Suprapubic skin (tissue), 4 donors: ENCODE data around the gene IFNLR1. TPM values are rescaled to one million over a fixed set of nuclear protein-coding genes. Genes with fewer than 3 reads are reported as not detected.

Experiments used
- DNase-seq, 2 donors: peaks; one replicate each; pipeline ENCODE4 v3.0.0-alpha.2; 2019; ENCODE audit warnings: low spot score in 2 of 2
- H3K27ac ChIP-seq: fragments of 200-600 bp; sonication (generic); one replicate; pipeline ENCODE4 v1.5.1; 2019
- H3K27me3 ChIP-seq: fragments of 200-600 bp; sonication (generic); one replicate; pipeline ENCODE4 v1.5.1; 2019
- H3K36me3 ChIP-seq: fragments of 200-600 bp; sonication (generic); one replicate; pipeline ENCODE4 v1.5.1; 2019
- H3K4me1 ChIP-seq: fragments of 200-600 bp; sonication (generic); one replicate; pipeline ENCODE4 v1.5.1; 2019
- H3K4me3 ChIP-seq: fragments of 200-600 bp; sonication (generic); one replicate; pipeline ENCODE4 v1.5.1; 2019; ENCODE audit warnings: mild to moderate bottlenecking
- H3K9me3 ChIP-seq: fragments of 200-600 bp; sonication (generic); one replicate; pipeline ENCODE4 v1.5.1; 2019
- CTCF ChIP-seq, 2 donors: fragments of 200-600 bp in 1 of 2; fragments of 450-650 bp in 1 of 2; sonication (generic) in 1 of 2; IDR thresholded peaks; one replicate each; pipeline ENCODE4 v1.5.1; 2016 to 2019; ENCODE audit warnings: antibody characterized with exemption in 2 of 2, mild to moderate bottlenecking in 1 of 2, moderate library complexity in 1 of 2
- EP300 ChIP-seq: sonication (generic); formaldehyde crosslinking; IDR thresholded peaks from one replicate; pipeline ENCODE4 v1.6.1; 2017; ENCODE audit warnings: antibody characterized with exemption
- POLR2A ChIP-seq, 2 donors: fragments of 450-650 bp; IDR thresholded peaks; one replicate each; pipeline ENCODE4 v1.6.1; 2017; ENCODE audit warnings: antibody characterized with exemption in 2 of 2, mild to moderate bottlenecking in 2 of 2, moderate library complexity in 2 of 2
- POLR2AphosphoS5 ChIP-seq, 3 donors: sonication (generic); formaldehyde crosslinking; IDR thresholded peaks; one replicate each; pipeline ENCODE4 v1.6.1; 2017; ENCODE audit warnings: antibody characterized with exemption in 3 of 3
- WGBS: methylation state at CpG from one replicate; pipeline ENCODE4 v1.1.5; 2018; 5-methylcytosine and 5-hydroxymethylcytosine counted together
- total RNA-seq, 4 donors: library from RNA; depleted of rRNA; stranded (reverse); fragments of >200 nt; gene quantifications; one replicate each; pipeline ENCODE4 v1.1.0, GENCODE V29; 2016

Gene IFNLR1
- total RNA-seq, 4 donors from 2014 or later: 11.7 to 16.1 (median 14.0) TPM

DNA sequence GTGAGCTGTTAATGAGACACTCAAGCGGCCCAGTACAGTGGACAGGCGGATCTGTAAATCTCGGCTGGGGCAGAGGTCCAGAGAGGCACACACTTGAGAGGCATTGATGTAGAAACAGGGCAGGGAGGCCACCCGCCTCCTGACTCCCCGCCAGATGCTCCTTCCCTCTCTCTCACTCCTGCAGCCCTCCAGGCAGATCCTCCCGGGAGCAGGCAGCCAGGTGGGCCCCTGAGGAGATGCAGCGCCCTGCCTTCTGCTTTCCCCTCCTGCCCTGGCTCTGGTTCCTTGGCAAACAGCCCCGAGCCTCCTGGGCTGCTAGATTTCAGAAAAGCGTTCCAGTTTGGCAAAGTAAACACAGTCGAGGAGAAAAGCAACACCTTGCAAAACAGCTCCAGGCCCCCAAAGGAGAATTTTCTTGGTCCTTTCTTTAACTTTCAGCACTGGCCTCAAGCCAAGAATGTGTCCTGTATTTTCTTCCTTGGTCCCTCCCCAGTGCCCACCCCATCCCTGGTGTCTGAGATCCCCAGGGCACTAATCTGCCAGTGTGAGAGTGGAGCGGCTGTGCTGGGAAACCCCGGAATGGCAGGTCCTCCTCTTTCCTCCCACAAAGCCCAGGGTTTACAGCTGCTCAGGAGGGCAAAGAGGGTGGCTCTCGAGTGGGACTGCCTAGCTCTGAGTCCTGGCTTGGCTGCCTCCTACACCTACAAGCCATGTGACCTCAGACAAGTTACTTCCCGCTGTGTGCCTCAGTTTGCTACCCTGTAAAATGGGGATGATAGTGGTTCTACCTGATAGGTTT, 29.4 kb upstream of the IFNLR1 start:
- no peak for DNase-seq
- TF ChIP-seq EP300 (no peak), CTCF (IDR thresholded peaks at IDR 0.05) (no peak), POLR2AphosphoS5 (IDR thresholded peaks at IDR 0.05) (no peak), POLR2A (IDR thresholded peaks at IDR 0.05) (no peak)
- no peak overlapping the region for H3K27ac ChIP-seq
- no peaks in the 10 kb centered on the region for H3K9me3 ChIP-seq
- H3K4me1 ChIP-seq: peaks cover 8% of the 10 kb centered on the region
- WGBS: 24% methylated on average over 14 of the region's 14 CpGs
- no peaks in the 10 kb centered on the region for H3K36me3 ChIP-seq
- peaks cover 8% of the 10 kb centered on the region for H3K27me3 ChIP-seq
- no peak overlapping the region for H3K4me3 ChIP-seq

GRCh38 chr1:24215226-24215814, 28.2 kb upstream of the IFNLR1 start:
- peaks cover 8% of the 10 kb centered on the region for H3K4me1 ChIP-seq
- no peak overlapping the region for H3K27ac ChIP-seq
- TF ChIP-seq POLR2AphosphoS5 (IDR thresholded peaks at IDR 0.05): no peak
- TF ChIP-seq EP300: no peak
- no peak for TF ChIP-seq CTCF (IDR thresholded peaks at IDR 0.05)
- no peak for TF ChIP-seq POLR2A (IDR thresholded peaks at IDR 0.05)
- peaks cover 8% of the 10 kb centered on the region for H3K27me3 ChIP-seq
- H3K9me3 ChIP-seq: no peaks in the 10 kb centered on the region
- DNase-seq: no peak
- 88% methylated on average over 6 of the region's 6 CpGs for WGBS
- H3K36me3 ChIP-seq: no peaks in the 10 kb centered on the region
- no peak overlapping the region for H3K4me3 ChIP-seq

GRCh38 chr1:24212376-24212775, 25.3 kb upstream of the IFNLR1 start:
- H3K4me3 ChIP-seq: no peak overlapping the region
- no peak overlapping the region for H3K27ac ChIP-seq
- no peak for TF ChIP-seq EP300
- TF ChIP-seq POLR2A (IDR thresholded peaks at IDR 0.05): no peak
- no peak for TF ChIP-seq POLR2AphosphoS5 (IDR thresholded peaks at IDR 0.05)
- no peak for TF ChIP-seq CTCF (IDR thresholded peaks at IDR 0.05)
- no peak for DNase-seq
- H3K36me3 ChIP-seq: no peaks in the 10 kb centered on the region
- no peaks in the 10 kb centered on the region for H3K9me3 ChIP-seq
- peaks cover 8% of the 10 kb centered on the region for H3K4me1 ChIP-seq
- 50% methylated on average over 2 of the region's 2 CpGs for WGBS
- H3K27me3 ChIP-seq: peaks cover 4% of the 10 kb centered on the region

DNA sequence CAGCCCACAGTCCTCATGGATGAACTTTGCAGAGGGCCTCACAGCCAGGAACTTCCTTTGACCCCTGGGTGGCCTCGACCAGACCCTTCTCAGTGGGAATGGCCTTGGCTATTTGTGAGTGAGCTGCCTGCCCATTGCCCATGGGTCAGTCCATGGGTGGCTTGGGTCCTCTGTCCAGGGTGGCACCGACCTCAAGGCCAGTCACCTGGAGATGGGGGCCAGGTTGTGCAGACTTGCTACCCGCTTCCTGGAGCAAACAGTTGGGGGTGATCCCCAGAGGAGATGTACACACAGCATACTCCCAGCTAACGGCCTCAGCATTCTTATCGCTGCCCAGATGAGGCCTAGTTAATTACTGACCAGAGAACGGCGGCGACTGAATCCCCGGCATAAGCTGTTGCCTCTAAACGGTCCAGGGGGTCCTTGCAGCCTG, 23.1 kb upstream of the IFNLR1 start:
- no peak for DNase-seq
- Histone ChIP-seq H3K4me1 (peaks cover 20% of the 10 kb centered on the region), H3K36me3 (no peaks in the 10 kb centered on the region), H3K4me3 (no peak overlapping the region), H3K27me3 (no peaks in the 10 kb centered on the region), H3K27ac (no peak overlapping the region), H3K9me3 (no peaks in the 10 kb centered on the region)
- no peak for TF ChIP-seq POLR2A (IDR thresholded peaks at IDR 0.05)
- no peak for TF ChIP-seq CTCF (IDR thresholded peaks at IDR 0.05)
- TF ChIP-seq EP300: no peak
- no peak for TF ChIP-seq POLR2AphosphoS5 (IDR thresholded peaks at IDR 0.05)
- WGBS: 81% methylated on average over 6 of the region's 10 CpGs

DNA sequence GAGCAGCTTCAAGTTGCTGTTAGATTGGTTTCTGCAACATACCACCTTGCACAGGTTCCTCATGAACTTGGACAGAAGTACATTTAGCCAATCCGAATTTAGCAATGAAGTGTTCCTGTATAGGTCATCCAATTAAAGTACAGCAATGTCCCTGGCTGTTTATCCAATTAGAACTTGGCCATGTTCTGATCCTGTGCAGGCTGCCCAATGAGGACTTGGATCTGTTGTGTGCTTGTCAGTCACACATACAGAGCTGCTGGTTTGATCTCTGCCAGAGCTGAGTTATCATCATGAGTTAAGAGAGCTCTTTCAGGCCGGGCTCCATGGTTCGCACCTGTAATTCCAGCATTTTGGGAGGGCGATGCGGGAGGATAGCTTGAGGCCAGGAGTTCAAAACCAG, 22.0 kb upstream of the IFNLR1 start:
- 93% methylated on average over 5 of the region's 5 CpGs for WGBS
- H3K9me3 ChIP-seq: no peaks in the 10 kb centered on the region
- no peaks in the 10 kb centered on the region for H3K36me3 ChIP-seq
- H3K27me3 ChIP-seq: no peaks in the 10 kb centered on the region
- no peak overlapping the region for H3K27ac ChIP-seq
- peaks cover 26% of the 10 kb centered on the region for H3K4me1 ChIP-seq
- DNase-seq: no peak
- H3K4me3 ChIP-seq: no peak overlapping the region
- TF ChIP-seq POLR2AphosphoS5 (IDR thresholded peaks at IDR 0.05) (no peak), EP300 (no peak), CTCF (IDR thresholded peaks at IDR 0.05) (no peak), POLR2A (IDR thresholded peaks at IDR 0.05) (no peak)
